Ovary (tissue), 9 donors: ENCODE measurements around the gene LRP1. TPM values are rescaled to one million over a fixed set of nuclear protein-coding genes. Genes with fewer than 3 reads are reported as not detected.

Source experiments
- DNase-seq, 5 donors: peaks; one replicate each; pipeline ENCODE4 v3.0.0-alpha.2; 2019 to 2020
- H3K27ac ChIP-seq, 2 donors: fragments of 200-600 bp; one replicate each; pipeline versions ENCODE4 v1.5.1 to v1.8.0; 2019 to 2022
- H3K27me3 ChIP-seq: fragments of 200-600 bp; one replicate; pipeline ENCODE4 v1.8.0; 2022
- H3K36me3 ChIP-seq: fragments of 200-600 bp; sonication (generic); one replicate; pipeline ENCODE4 v1.5.1; 2019
- H3K4me1 ChIP-seq: one replicate; pipeline ENCODE4 v1.8.1; 2013; ENCODE audit warnings: mild to moderate bottlenecking, moderate library complexity; ENCODE audit not compliant: insufficient read depth
- H3K4me3 ChIP-seq: fragments of 200-600 bp; sonication (generic); one replicate; pipeline ENCODE4 v1.5.1; 2017
- H3K9me3 ChIP-seq, 2 donors: fragments of 200-600 bp in 1 of 2; sonication (generic) in 1 of 2; one replicate each; pipeline versions ENCODE4 v1.5.1 to v1.8.1; 2013 to 2019; ENCODE audit warnings: mild to moderate bottlenecking in 1 of 2, moderate library complexity in 1 of 2
- EP300 ChIP-seq: sonication (generic); formaldehyde crosslinking; IDR thresholded peaks from one replicate; pipeline ENCODE4 v1.6.1; 2017; ENCODE audit warnings: antibody characterized with exemption
- POLR2A ChIP-seq: fragments of 450-650 bp; IDR thresholded peaks from one replicate; pipeline ENCODE4 v1.6.1; 2017; ENCODE audit warnings: antibody characterized with exemption, mild to moderate bottlenecking, moderate library complexity
- WGBS, 3 donors: extraction: QIAGEN DNeasy Blood & Tissue Kit in 1 of 3; methylation state at CpG; one replicate each; pipeline versions ENCODE4 v1.1.5 to v1.1.7; 2013 to 2017; 5-methylcytosine and 5-hydroxymethylcytosine counted together
- intact Hi-C, 4 donors: fragments of 100-400 bp; cut with DNase I; formaldehyde crosslinking; loops; one replicate each; pipeline versions ENCODE4 v1.11.0 to v1.15.1; 2022 to 2023
- polyA plus RNA-seq, 2 donors: library from polyadenylated mRNA; stranded (reverse); fragments of 200-250 nt in 1 of 2; fragments of 350-450 nt in 1 of 2; fragmentation: Illumina TruSeq in 1 of 2; extraction: RNeasy Lipid Tissue Mini Kit (QIAGEN cat#74804) in 1 of 2; gene quantifications; one replicate each; pipeline ENCODE4 v1.2.3, GENCODE V29; 2013 to 2014
- total RNA-seq, 7 donors: library from RNA; depleted of rRNA in 2 of 7; stranded (reverse); fragments of >200 nt in 2 of 7; fragmentation: NEBNext Ultra II Directional in 3 of 7; extraction: Animal tissue kit (Norgen Biotek cat#: 25700) in 3 of 7; gene quantifications; one replicate each; pipeline versions ENCODE4 v1.1.0 to v1.2.4, GENCODE V29; 2016 to 2023
- TF ChIP-seq, protein P1 (sequence below), 3 donors: fragments of 450-650 bp in 2 of 3; fragments of 200-600 bp in 1 of 3; IDR thresholded peaks; one replicate each; pipeline versions ENCODE4 v1.5.1 to v1.8.0; 2016 to 2022; ENCODE audit warnings: antibody characterized with exemption in 3 of 3, mild to moderate bottlenecking in 1 of 3
- donor health status: DM: no; HTN: no; CAD: no; lungs with moderate emphysema.
- donor health status: DM: no; HTN: no; CAD: no.
- donor health status: Bipolar disorder and iron deficiency.
- donor health status: DM: yes; HTN: yes; CAD: no.
- donor health status: DM: no; HTN: no; CAD: no.
- donor health status: DM: yes; HTN: yes; CAD: no.

The LRP1 gene
- total and polyA plus RNA-seq, 9 donors: 76.4 to 640 (median 323) TPM

DNA sequence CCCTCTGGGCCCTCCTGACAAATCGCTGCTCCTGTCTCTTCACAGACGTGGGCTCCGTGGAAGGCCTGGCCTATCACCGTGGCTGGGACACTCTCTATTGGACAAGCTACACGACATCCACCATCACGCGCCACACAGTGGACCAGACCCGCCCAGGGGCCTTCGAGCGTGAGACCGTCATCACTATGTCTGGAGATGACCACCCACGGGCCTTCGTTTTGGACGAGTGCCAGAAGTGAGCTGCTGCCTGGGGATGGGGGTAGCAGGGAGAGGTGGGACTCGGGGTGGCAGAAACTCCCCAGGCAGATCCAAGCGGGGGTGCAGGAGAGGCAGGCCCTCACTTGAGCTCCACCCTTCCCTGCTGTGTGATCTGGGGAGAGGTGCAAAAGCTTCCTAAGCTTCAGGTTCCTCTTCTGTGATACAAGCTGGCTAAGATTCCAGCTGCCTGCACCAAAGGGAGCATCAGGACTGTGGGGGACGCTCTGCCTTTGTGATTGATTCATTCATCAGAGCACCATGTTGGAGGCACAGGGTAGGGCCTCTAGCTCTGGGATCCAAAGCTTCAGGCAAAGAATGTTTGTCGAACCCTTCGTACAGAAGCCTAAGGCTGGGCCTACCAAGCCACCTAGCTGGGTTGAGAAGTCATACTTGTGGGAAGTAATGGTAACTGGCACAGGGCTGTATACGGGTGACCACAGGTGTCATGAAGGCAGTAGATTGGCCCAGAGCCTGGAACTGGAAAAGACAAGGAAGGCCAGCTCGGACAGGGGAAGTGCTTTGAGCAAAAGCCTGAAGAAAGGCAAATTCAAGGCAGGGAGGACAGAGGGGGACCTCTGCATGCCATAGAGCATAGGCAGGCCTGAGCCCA is 59.2 kb downstream of the LRP1 start:
- no peak overlapping the region for H3K27ac ChIP-seq
- peak in 1 of 5 donors; percentile 53 for DNase-seq
- H3K4me1 ChIP-seq: no peaks in the 10 kb centered on the region
- TF ChIP-seq, protein P1, sequence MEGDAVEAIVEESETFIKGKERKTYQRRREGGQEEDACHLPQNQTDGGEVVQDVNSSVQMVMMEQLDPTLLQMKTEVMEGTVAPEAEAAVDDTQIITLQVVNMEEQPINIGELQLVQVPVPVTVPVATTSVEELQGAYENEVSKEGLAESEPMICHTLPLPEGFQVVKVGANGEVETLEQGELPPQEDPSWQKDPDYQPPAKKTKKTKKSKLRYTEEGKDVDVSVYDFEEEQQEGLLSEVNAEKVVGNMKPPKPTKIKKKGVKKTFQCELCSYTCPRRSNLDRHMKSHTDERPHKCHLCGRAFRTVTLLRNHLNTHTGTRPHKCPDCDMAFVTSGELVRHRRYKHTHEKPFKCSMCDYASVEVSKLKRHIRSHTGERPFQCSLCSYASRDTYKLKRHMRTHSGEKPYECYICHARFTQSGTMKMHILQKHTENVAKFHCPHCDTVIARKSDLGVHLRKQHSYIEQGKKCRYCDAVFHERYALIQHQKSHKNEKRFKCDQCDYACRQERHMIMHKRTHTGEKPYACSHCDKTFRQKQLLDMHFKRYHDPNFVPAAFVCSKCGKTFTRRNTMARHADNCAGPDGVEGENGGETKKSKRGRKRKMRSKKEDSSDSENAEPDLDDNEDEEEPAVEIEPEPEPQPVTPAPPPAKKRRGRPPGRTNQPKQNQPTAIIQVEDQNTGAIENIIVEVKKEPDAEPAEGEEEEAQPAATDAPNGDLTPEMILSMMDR (IDR thresholded peaks at IDR 0.05): no peak
- TF ChIP-seq EP300: no peak
- no peak for TF ChIP-seq POLR2A
- no peaks in the 10 kb centered on the region for H3K9me3 ChIP-seq
- WGBS, 3 donors: 52 to 53% (median 52%) methylated on average over 21 of the region's 21 CpGs
- H3K36me3 ChIP-seq: peaks cover 2% of the 10 kb centered on the region
- H3K27me3 ChIP-seq: no peaks in the 10 kb centered on the region
- H3K4me3 ChIP-seq: no peak overlapping the region
- intact Hi-C loops: loop anchor here in 1 of 4 donors (5.0 kb wide), 1 partner anchor 115 kb away; no protein-coding TSS in a partner anchor

- TF ChIP-seq EP300 (no peak), POLR2A (no peak)
- TF ChIP-seq, protein P1 (IDR thresholded peaks at IDR 0.05): no peak
- Histone ChIP-seq H3K36me3 (peaks cover 2% of the 10 kb centered on the region), H3K4me3 (no peak overlapping the region), H3K27me3 (no peaks in the 10 kb centered on the region), H3K4me1 (no peaks in the 10 kb centered on the region), H3K27ac (no peak overlapping the region), H3K9me3 (no peaks in the 10 kb centered on the region)
- 36 to 48% (median 44%) methylated on average over 8 of the region's 8 CpGs for WGBS, 3 donors
- intact Hi-C loops: loop anchor here in 1 of 4 donors (5.0 kb wide), 1 partner anchor 116 kb away; no protein-coding TSS in a partner anchor
- no peak for DNase-seq
Observed at GRCh38 chr12:57188090-57188425, 59.8 kb downstream of the LRP1 start.

DNA sequence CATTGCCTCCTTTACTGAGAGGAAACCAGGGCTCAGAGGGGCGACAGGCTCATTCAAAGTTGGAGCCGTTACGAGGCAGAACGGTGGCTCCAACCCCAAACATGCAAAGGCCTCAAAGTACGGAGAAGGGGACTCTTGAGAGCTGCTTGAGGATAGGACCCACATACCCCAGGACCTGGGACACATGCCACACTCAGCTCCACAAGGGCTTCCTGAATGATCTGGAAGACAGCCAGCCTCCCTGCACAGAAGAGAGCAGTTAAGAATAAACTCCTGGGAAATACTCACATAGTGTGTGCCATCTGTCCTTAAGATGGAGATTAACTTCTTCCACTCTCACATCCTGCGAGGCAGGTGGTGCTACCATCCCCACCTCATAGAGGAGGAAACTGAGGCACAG is 61.8 kb downstream of the LRP1 start:
- intact Hi-C loops: no loop called here
- H3K27ac ChIP-seq: no peak overlapping the region
- DNase-seq: no peak
- H3K36me3 ChIP-seq: peaks cover 2% of the 10 kb centered on the region
- H3K9me3 ChIP-seq: no peaks in the 10 kb centered on the region
- no peaks in the 10 kb centered on the region for H3K27me3 ChIP-seq
- H3K4me1 ChIP-seq: no peaks in the 10 kb centered on the region
- WGBS, 3 donors: 69 to 82% (median 80%) methylated on average over 6 of the region's 6 CpGs
- H3K4me3 ChIP-seq: no peak overlapping the region
- TF ChIP-seq EP300 (no peak), POLR2A (no peak)
- TF ChIP-seq, protein P1 (IDR thresholded peaks at IDR 0.05): no peak

DNA sequence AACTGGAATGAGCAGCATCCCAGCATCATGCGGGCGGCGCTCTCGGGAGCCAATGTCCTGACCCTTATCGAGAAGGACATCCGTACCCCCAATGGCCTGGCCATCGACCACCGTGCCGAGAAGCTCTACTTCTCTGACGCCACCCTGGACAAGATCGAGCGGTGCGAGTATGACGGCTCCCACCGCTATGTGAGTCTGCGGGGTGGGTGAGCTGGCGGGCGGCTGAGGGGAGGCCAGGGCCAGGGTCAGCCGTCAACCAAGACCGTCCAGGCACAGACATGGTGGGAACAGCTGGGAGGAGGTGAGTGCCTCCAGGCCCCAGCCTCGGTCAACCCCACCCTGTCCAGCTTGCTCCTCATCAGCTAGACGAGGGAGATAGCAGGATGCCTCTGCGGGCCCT is 62.5 kb downstream of the LRP1 start:
- no peaks in the 10 kb centered on the region for H3K27me3 ChIP-seq
- 84 to 89% (median 85%) methylated on average over 23 of the region's 23 CpGs for WGBS, 3 donors
- no peak overlapping the region for H3K4me3 ChIP-seq
- H3K36me3 ChIP-seq: no peaks in the 10 kb centered on the region
- H3K4me1 ChIP-seq: no peaks in the 10 kb centered on the region
- TF ChIP-seq EP300 (no peak), POLR2A (no peak)
- TF ChIP-seq, protein P1 (IDR thresholded peaks at IDR 0.05): no peak
- intact Hi-C loops: no loop called here
- H3K9me3 ChIP-seq: no peaks in the 10 kb centered on the region
- no peak for DNase-seq
- no peak overlapping the region for H3K27ac ChIP-seq
